Stomach (tissue), 9 donors: Measurements from ENCODE around the gene POGLUT2. TPM values are rescaled to one million over a fixed set of nuclear protein-coding genes. Genes with fewer than 3 reads are reported as not detected.

Experiments
- DNase-seq, 2 donors: peaks; one replicate each; pipeline versions ENCODE4 v3.0.0 to v3.0.0-alpha.2; 2013 to 2019
- H3K27ac ChIP-seq, 5 donors: fragments of 200-600 bp in 4 of 5; sonication (generic) in 4 of 5; one replicate each; pipeline ENCODE4 v1.5.1; 2013 to 2019; ENCODE audit warnings: mild to moderate bottlenecking in 1 of 5, moderate library complexity in 1 of 5
- H3K27me3 ChIP-seq, 3 donors: fragments of 200-600 bp; sonication (generic); one replicate each; pipeline ENCODE4 v1.5.1; 2017 to 2019; ENCODE audit warnings: mixed run types in 1 of 3
- H3K36me3 ChIP-seq, 4 donors: fragments of 200-600 bp; sonication (generic); 1 replicate in 3 of 4; 2 replicates in 1 of 4; pipeline ENCODE4 v1.5.1; 2016 to 2019
- H3K4me1 ChIP-seq, 4 donors: fragments of 200-600 bp; sonication (generic); one replicate each; pipeline ENCODE4 v1.5.1; 2016 to 2019
- H3K4me3 ChIP-seq, 4 donors: fragments of 200-600 bp; sonication (generic) in 3 of 4; one replicate each; pipeline ENCODE4 v1.5.1; 2016 to 2019; ENCODE audit warnings: mild to moderate bottlenecking in 1 of 4
- H3K9me3 ChIP-seq, 4 donors: fragments of 200-600 bp; sonication (generic); one replicate each; pipeline ENCODE4 v1.5.1; 2016 to 2019
- CTCF ChIP-seq, 7 experiments: fragments of 450-650 bp in 4 of 7; fragments of 200-600 bp in 3 of 7; sonication (generic) in 3 of 7; IDR thresholded peaks; one replicate each; pipeline ENCODE4 v1.5.1; 2016 to 2019; ENCODE audit warnings: antibody characterized with exemption in 7 of 7, control low read depth in 2 of 7, mild to moderate bottlenecking in 1 of 7
- EP300 ChIP-seq: sonication (generic); formaldehyde crosslinking; IDR thresholded peaks from one replicate; pipeline ENCODE4 v1.6.1; 2017; ENCODE audit warnings: antibody characterized with exemption
- POLR2A ChIP-seq, 4 donors: fragments of 450-650 bp; IDR thresholded peaks; one replicate each; pipeline ENCODE4 v1.6.1; 2016; ENCODE audit warnings: antibody characterized with exemption in 4 of 4, control low read depth in 2 of 4, mild to moderate bottlenecking in 1 of 4, moderate library complexity in 1 of 4
- POLR2AphosphoS5 ChIP-seq, 3 donors: sonication (generic); formaldehyde crosslinking; IDR thresholded peaks; one replicate each; pipeline ENCODE4 v1.6.1; 2016; ENCODE audit warnings: antibody characterized with exemption in 3 of 3
- WGBS, 5 donors: extraction: QIAGEN DNeasy Blood & Tissue Kit in 3 of 5; methylation state at CpG; one replicate each; pipeline versions ENCODE4 v1.1.5 to v1.1.7; 2013 to 2018; 5-methylcytosine and 5-hydroxymethylcytosine counted together
- intact Hi-C: fragments of 100-400 bp; cut with DNase I; formaldehyde crosslinking; loops from one replicate; pipeline ENCODE4 v1.15.1; 2023; ENCODE audit warnings: low total_unique reads
- polyA plus RNA-seq, 3 donors: library from polyadenylated mRNA; stranded (reverse); fragments of 200-250 nt; gene quantifications; one replicate each; pipeline ENCODE4 v1.2.3, GENCODE V29; 2013
- total RNA-seq, 5 donors: library from RNA; depleted of rRNA; stranded (reverse); fragments of >200 nt; gene quantifications; one replicate each; pipeline versions ENCODE4 v1.1.0 to v1.2.3, GENCODE V29; 2014 to 2016
- donor health status: healthy with polysubstance abuse.
- donor health status: Bipolar disorder and iron deficiency.
- donor health status: healthy.

POGLUT2 gene
- total and polyA plus RNA-seq, 8 donors: 0.58 to 48.2 (median 2.2) TPM; not detected in 1

- Histone ChIP-seq H3K27me3 (no peaks in the 10 kb centered on the region), H3K4me1 (peaks cover 0 to 8% (median 2%) of the 10 kb centered on the region in 4 donors), H3K36me3 (peaks cover 0 to 14% (median 1%) of the 10 kb centered on the region in 4 donors), H3K4me3 (no peak overlapping the region), H3K27ac (peak overlapping the region in 4 of 5 donors; percentile 6 to 53 (median 28)), H3K9me3 (no peaks in the 10 kb centered on the region)
- DNase-seq: peak in 1 of 2 donors; percentile 20
- WGBS, 5 donors: 35 to 53% (median 43%) methylated on average over 5 of the region's 5 CpGs
- intact Hi-C loops: no loop called here
- TF ChIP-seq POLR2A (IDR thresholded peaks at IDR 0.05): no peak
- no peak for TF ChIP-seq CTCF (IDR thresholded peaks at IDR 0.05)
- no peak for TF ChIP-seq EP300
- TF ChIP-seq POLR2AphosphoS5 (IDR thresholded peaks at IDR 0.05): no peak
Measured at GRCh38 chr13:102779436-102780159, 19.2 kb downstream of the POGLUT2 start.

- DNase-seq: no peak
- intact Hi-C loops: no loop called here
- H3K27me3 ChIP-seq: no peaks in the 10 kb centered on the region
- WGBS, 5 donors: 83 to 88% (median 84%) methylated on average over 3 of the region's 3 CpGs
- no peak overlapping the region for H3K4me3 ChIP-seq
- no peak overlapping the region for H3K27ac ChIP-seq
- H3K4me1 ChIP-seq: peaks cover 5 to 16% (median 9%) of the 10 kb centered on the region in 4 donors
- peaks cover 0 to 12% (median 0%) of the 10 kb centered on the region in 4 donors for H3K36me3 ChIP-seq
- no peaks in the 10 kb centered on the region for H3K9me3 ChIP-seq
- no peak for TF ChIP-seq CTCF (IDR thresholded peaks at IDR 0.05)
- no peak for TF ChIP-seq POLR2AphosphoS5 (IDR thresholded peaks at IDR 0.05)
Measured at GRCh38 chr13:102777736-102778135, 21.0 kb downstream of the POGLUT2 start.

- Histone ChIP-seq H3K4me3 (no peak overlapping the region), H3K27me3 (no peaks in the 10 kb centered on the region), H3K36me3 (no peaks in the 10 kb centered on the region), H3K9me3 (no peaks in the 10 kb centered on the region), H3K4me1 (peaks cover 5 to 30% (median 15%) of the 10 kb centered on the region in 4 donors), H3K27ac (no peak overlapping the region)
- intact Hi-C loops: no loop called here
- DNase-seq: no peak
- TF ChIP-seq POLR2AphosphoS5 (IDR thresholded peaks at IDR 0.05): no peak
- TF ChIP-seq POLR2A (IDR thresholded peaks at IDR 0.05): no peak
- TF ChIP-seq EP300: no peak
- no peak for TF ChIP-seq CTCF (IDR thresholded peaks at IDR 0.05)
- 87 to 99% (median 89%) methylated on average over 2 of the region's 2 CpGs for WGBS, 5 donors
Measured at GRCh38 chr13:102776271-102776670, 22.5 kb downstream of the POGLUT2 start.

GRCh38 chr13:102774591-102775520 lies 23.9 kb downstream of the POGLUT2 start:
- TF ChIP-seq POLR2AphosphoS5 (IDR thresholded peaks at IDR 0.05) (no peak), POLR2A (IDR thresholded peaks at IDR 0.05) (no peak), EP300 (no peak), CTCF (IDR thresholded peaks at IDR 0.05) (no peak)
- intact Hi-C loops: no loop called here
- Histone ChIP-seq H3K36me3 (no peaks in the 10 kb centered on the region), H3K27ac (peak overlapping the region in 1 of 5 donors; percentile 89), H3K4me1 (peaks cover 5 to 30% (median 15%) of the 10 kb centered on the region in 4 donors), H3K9me3 (no peaks in the 10 kb centered on the region), H3K4me3 (peak overlapping the region in 1 of 4 donors; percentile 87), H3K27me3 (no peaks in the 10 kb centered on the region)
- peak in 1 of 2 donors; percentile 5 for DNase-seq
- 85 to 90% (median 87%) methylated on average over 14 of the region's 14 CpGs for WGBS, 5 donors
